Gastroesophageal sphincter (tissue), 4 donors: ENCODE data around the gene CRIP2. TPM values are rescaled to one million over a fixed set of nuclear protein-coding genes. Genes with fewer than 3 reads are reported as not detected.

Experiments used
- ATAC-seq: fragments of 150-250 bp; one replicate; pipeline ENCODE4 v1.9.1; 2016; ENCODE audit warnings: mild to moderate bottlenecking, moderate library complexity
- H3K27ac ChIP-seq, 4 donors: fragments of 200-600 bp; sonication (generic) in 3 of 4; 1 replicate in 3 of 4; 2 replicates in 1 of 4; pipeline ENCODE4 v1.5.1; 2016 to 2019
- H3K27me3 ChIP-seq: fragments of 200-600 bp; sonication (generic); one replicate; pipeline ENCODE4 v1.5.1; 2019
- H3K36me3 ChIP-seq, 2 donors: fragments of 200-600 bp; sonication (generic); one replicate each; pipeline ENCODE4 v1.5.1; 2019; ENCODE audit warnings: control low read depth in 1 of 2
- H3K4me1 ChIP-seq, 3 donors: fragments of 200-600 bp; sonication (generic); 1 replicate in 2 of 3; 2 replicates in 1 of 3; pipeline ENCODE4 v1.5.1; 2016 to 2019; ENCODE audit warnings: control low read depth in 2 of 3
- H3K4me3 ChIP-seq, 2 donors: fragments of 200-600 bp; sonication (generic); one replicate each; pipeline ENCODE4 v1.5.1; 2019; ENCODE audit warnings: mild to moderate bottlenecking in 1 of 2, moderate library complexity in 1 of 2
- H3K9me3 ChIP-seq, 3 donors: fragments of 200-600 bp; sonication (generic); one replicate each; pipeline ENCODE4 v1.5.1; 2017 to 2019; ENCODE audit warnings: control low read depth in 2 of 3
- CTCF ChIP-seq, 4 experiments: fragments of 200-600 bp in 2 of 4; fragments of 450-650 bp in 2 of 4; sonication (generic) in 1 of 4; IDR thresholded peaks; one replicate each; pipeline ENCODE4 v1.5.1; 2017 to 2019; ENCODE audit warnings: antibody characterized with exemption in 4 of 4, mild to moderate bottlenecking in 2 of 4, moderate library complexity in 2 of 4
- EP300 ChIP-seq: sonication (generic); formaldehyde crosslinking; IDR thresholded peaks from one replicate; pipeline ENCODE4 v1.6.1; 2017; ENCODE audit warnings: antibody characterized with exemption, mild to moderate bottlenecking
- POLR2A ChIP-seq, 2 donors: fragments of 450-650 bp; IDR thresholded peaks; one replicate each; pipeline ENCODE4 v1.6.1; 2017; ENCODE audit warnings: antibody characterized with exemption in 2 of 2, mild to moderate bottlenecking in 2 of 2, moderate library complexity in 1 of 2
- POLR2AphosphoS5 ChIP-seq: sonication (generic); formaldehyde crosslinking; IDR thresholded peaks from one replicate; pipeline ENCODE4 v1.6.1; 2017; ENCODE audit warnings: antibody characterized with exemption
- WGBS, 2 donors: methylation state at CpG; one replicate each; pipeline ENCODE4 v1.1.5; 2018; ENCODE audit warnings: low coverage in 1 of 2; 5-methylcytosine and 5-hydroxymethylcytosine counted together
- total RNA-seq, 4 donors: library from RNA; depleted of rRNA; stranded (reverse); fragments of >200 nt; gene quantifications; one replicate each; pipeline ENCODE4 v1.1.0, GENCODE V29; 2016

Gene CRIP2
- total RNA-seq, 4 donors from 2014 or later: 165 to 518 (median 343) TPM

GRCh38 chr14:105480199-105480746 lies 5.7 kb downstream of the CRIP2 start:
- WGBS, 2 donors: 55 to 79% methylated on average over 4 to 7 of the region's 15 CpGs
- peak overlapping the region; percentile 21 to 97 (median 94) for H3K27ac ChIP-seq
- no peaks in the 10 kb centered on the region for H3K27me3 ChIP-seq
- TF ChIP-seq CTCF (IDR thresholded peaks at IDR 0.05) (no peak), POLR2A (IDR thresholded peaks at IDR 0.05) (no peak), EP300 (no peak), POLR2AphosphoS5 (no peak)
- H3K36me3 ChIP-seq: peaks cover 0 to 23% of the 10 kb centered on the region in 2 donors
- H3K9me3 ChIP-seq: no peaks in the 10 kb centered on the region
- H3K4me1 ChIP-seq: peaks cover 4 to 100% (median 65%) of the 10 kb centered on the region in 3 donors
- ATAC-seq: no peak
- H3K4me3 ChIP-seq: no peak overlapping the region

DNA sequence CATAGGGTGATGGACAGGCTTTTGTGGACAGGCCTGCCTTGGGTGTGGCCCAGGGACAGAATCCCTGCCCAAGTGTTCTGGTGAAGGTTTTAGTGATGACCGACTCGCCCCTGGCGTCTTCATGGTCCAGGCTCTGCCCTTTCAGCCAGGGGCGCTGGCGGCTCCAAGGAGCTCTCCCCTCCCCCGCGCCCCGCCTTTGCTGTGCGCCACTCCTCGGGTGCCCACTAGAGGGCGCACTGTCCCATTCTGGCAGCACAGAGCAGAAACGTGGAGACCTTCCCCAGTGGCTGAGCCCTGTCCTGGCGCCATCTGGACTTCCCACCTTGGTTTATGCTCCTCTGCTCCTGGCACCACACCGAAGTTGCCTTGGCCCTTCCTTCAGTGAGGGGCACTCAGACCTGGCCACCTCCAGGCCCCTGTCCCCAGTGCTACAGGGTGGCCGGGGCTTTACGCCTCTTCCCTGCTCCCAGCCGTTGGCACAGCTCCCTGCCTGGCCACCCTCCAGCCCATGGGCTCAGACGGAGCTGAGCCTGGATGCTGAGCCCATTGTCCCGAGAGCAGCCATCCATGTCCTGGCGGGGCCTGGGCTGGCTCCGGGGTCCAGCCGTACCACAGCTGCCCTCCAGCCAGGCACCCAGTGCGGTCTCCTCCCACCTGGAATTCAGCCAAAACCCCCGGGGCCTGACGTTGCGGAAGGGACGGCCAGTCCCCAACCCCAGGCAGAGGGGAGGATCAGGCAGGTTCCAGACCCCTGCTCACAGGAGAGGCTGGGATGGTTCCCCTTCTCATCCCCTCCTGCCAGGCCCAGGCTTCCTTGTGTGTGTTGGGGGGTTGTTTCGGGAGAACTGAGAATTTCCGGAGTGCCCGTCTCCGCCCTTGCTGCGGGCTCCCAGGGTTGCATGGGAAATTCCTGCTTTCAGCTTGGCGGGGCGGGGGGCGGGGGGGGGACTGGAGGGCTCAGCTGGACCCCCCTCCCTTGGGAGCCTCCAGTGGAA lies 6.5 kb downstream of the CRIP2 start:
- peaks cover 0 to 23% of the 10 kb centered on the region in 2 donors for H3K36me3 ChIP-seq
- H3K9me3 ChIP-seq: no peaks in the 10 kb centered on the region
- H3K4me1 ChIP-seq: peaks cover 4 to 100% (median 71%) of the 10 kb centered on the region in 3 donors
- H3K27me3 ChIP-seq: no peaks in the 10 kb centered on the region
- no peak for TF ChIP-seq EP300
- TF ChIP-seq POLR2AphosphoS5: peak; percentile 71
- TF ChIP-seq CTCF (IDR thresholded peaks at IDR 0.05): peak in 3 of 4 experiments; percentile 99 to 100 (median 99)
- TF ChIP-seq POLR2A (IDR thresholded peaks at IDR 0.05): no peak
- peak overlapping the region; percentile 8 to 51 for H3K4me3 ChIP-seq
- WGBS, 2 donors: 0% methylated on average over 9 of the region's 35 CpGs; no CpG with 5 or more reads in 1 of the 2 donors
- peak overlapping the region; percentile 82 to 97 (median 94) for H3K27ac ChIP-seq
- ATAC-seq: peak; percentile 73

DNA sequence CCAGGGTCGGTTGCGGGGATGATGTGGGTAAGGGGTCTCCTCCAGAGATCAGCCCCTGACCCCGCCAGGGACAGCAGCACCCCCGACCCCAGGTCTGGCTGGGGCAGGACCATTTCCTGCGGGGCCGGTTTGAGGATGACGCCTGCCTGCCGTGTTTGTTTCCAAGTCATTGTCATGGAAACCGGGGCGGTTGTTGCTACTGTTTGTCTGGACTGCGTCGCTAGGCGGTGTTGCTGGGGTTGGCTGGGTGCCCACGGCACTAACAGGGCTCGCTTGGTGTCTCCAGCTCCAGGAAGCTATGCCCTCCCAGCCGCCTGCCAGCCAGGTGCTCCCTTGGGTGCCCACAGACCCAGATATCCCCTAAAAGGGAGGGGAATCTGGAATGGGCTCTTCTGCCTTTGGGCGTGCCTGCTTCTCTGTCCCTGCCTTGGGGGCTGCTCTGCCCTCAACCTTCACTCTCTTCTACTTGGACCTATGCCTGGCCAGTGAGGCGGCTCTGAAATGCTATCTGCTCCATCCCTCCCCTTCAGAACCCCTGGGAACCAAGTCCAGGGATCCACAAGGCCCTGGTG lies 7.4 kb downstream of the CRIP2 start:
- Histone ChIP-seq H3K27ac (peak overlapping the region; percentile 82 to 97 (median 94)), H3K9me3 (no peaks in the 10 kb centered on the region), H3K27me3 (no peaks in the 10 kb centered on the region), H3K36me3 (peaks cover 0 to 23% of the 10 kb centered on the region in 2 donors), H3K4me3 (peak overlapping the region in 1 of 2 donors; percentile 51), H3K4me1 (peaks cover 4 to 100% (median 71%) of the 10 kb centered on the region in 3 donors)
- peak; percentile 67 for ATAC-seq
- TF ChIP-seq CTCF (IDR thresholded peaks at IDR 0.05) (peak in 2 of 4 experiments; percentile 12 to 42), POLR2AphosphoS5 (peak; percentile 76), EP300 (no peak)
- WGBS, 2 donors: 0 to 17% methylated on average over 1 of the region's 18 CpGs

GRCh38 chr14:105482486-105483110 lies 8.0 kb downstream of the CRIP2 start:
- 13 to 69% methylated on average over 3 to 4 of the region's 18 CpGs for WGBS, 2 donors
- no peaks in the 10 kb centered on the region for H3K9me3 ChIP-seq
- TF ChIP-seq EP300 (no peak), POLR2A (IDR thresholded peaks at IDR 0.05) (no peak), POLR2AphosphoS5 (no peak), CTCF (IDR thresholded peaks at IDR 0.05) (no peak)
- H3K27ac ChIP-seq: peak overlapping the region; percentile 82 to 97 (median 94)
- H3K4me1 ChIP-seq: peaks cover 4 to 100% (median 72%) of the 10 kb centered on the region in 3 donors
- no peak for ATAC-seq
- H3K27me3 ChIP-seq: no peaks in the 10 kb centered on the region
- H3K4me3 ChIP-seq: peak overlapping the region in 1 of 2 donors; percentile 51
- H3K36me3 ChIP-seq: peaks cover 0 to 23% of the 10 kb centered on the region in 2 donors
